ENCODE measurements around the gene GHSR. TPM values are rescaled to one million over a fixed set of nuclear protein-coding genes. Genes with fewer than 3 reads are reported as not detected.

GHSR gene
- total and polyA plus RNA-seq, 2 of the 8 experiments (the other 6 are each of a cell fraction or from before 2014, with no cell fraction given): not detected

GRCh38 chr3:172405914-172406313 lies 42.3 kb downstream of the GHSR start:
- no peaks in the 10 kb centered on the region for H3K23me2 ChIP-seq (ENCODE audit: low read depth, low read length)
- H3K4ac ChIP-seq (replicated peaks; ENCODE audit: insufficient read length, low read depth, low read length): no peak overlapping the region
- no peak overlapping the region for H3K4me3 ChIP-seq (ENCODE audit: extremely low read depth in 1 of 4, insufficient read depth in 2 of 4, low read depth in 3 of 4, low read length in 4 of 4)
- WGBS, 2 experiments (ENCODE audit: extremely low coverage in 1 of 2, insufficient coverage in 1 of 2, insufficient read length in 1 of 2, insufficient replicate concordance in 2 of 2, low coverage in 1 of 2, low lambda C conversion rate in 2 of 2, missing lambda C conversion rate in 1 of 2): 93% methylated on average over 2 of the region's 2 CpGs; no CpG with 5 or more reads in 1 of the 2 experiments
- no peak overlapping the region for H3K23ac ChIP-seq (ENCODE audit: insufficient read length)
- no peak overlapping the region for H3K4me2 ChIP-seq (ENCODE audit: insufficient read depth in 1 of 2, low read depth in 2 of 2, low read length in 2 of 2)
- no peaks in the 10 kb centered on the region for H4K20me1 ChIP-seq (replicated peaks in 1 of 2; ENCODE audit: control insufficient read depth in 1 of 2, insufficient read depth in 2 of 2, low read length in 2 of 2)
- H2BK15ac ChIP-seq (ENCODE audit: low read length): no peak overlapping the region
- H3K79me2 ChIP-seq (ENCODE audit: control insufficient read depth in 1 of 2, insufficient read depth in 2 of 2, low read length in 2 of 2): no peaks in the 10 kb centered on the region
- H4K5ac ChIP-seq (ENCODE audit: insufficient read length, low read depth, low read length): no peak overlapping the region
- H4K8ac ChIP-seq (ENCODE audit: extremely low read depth, insufficient read depth, low read length): no peak overlapping the region
- no peak overlapping the region for H3K18ac ChIP-seq (ENCODE audit: extremely low read depth, low read length)
- FAIRE-seq (no peak), DNase-seq (ENCODE audit: low read depth in 1 of 2, low spot score in 2 of 2) (no peak)
- ChIA-PET POLR2A (ENCODE audit: partially characterized antibody) (no interaction called here), CTCF (ENCODE audit: partially characterized antibody) (no interaction called here)
- H3K14ac ChIP-seq (ENCODE audit: insufficient read length): no peak overlapping the region
- no peak overlapping the region for H2BK5ac ChIP-seq (ENCODE audit: low read depth, low read length)
- H2BK20ac ChIP-seq (ENCODE audit: low read length): no peak overlapping the region
- no peak overlapping the region for H3K27ac ChIP-seq (ENCODE audit: low read depth, low read length)
- H3K9ac ChIP-seq (replicated peaks in 1 of 4; ENCODE audit: extremely low read depth in 1 of 4, low read depth in 3 of 4, low read length in 3 of 4): no peak overlapping the region
- no peaks in the 10 kb centered on the region for H3K27me3 ChIP-seq (replicated peaks in 1 of 4; ENCODE audit: control insufficient read depth in 3 of 4, extremely low read depth in 1 of 4, insufficient read depth in 3 of 4, low read length in 3 of 4)
- H2BK12ac ChIP-seq (ENCODE audit: low read depth, low read length): no peak overlapping the region
- H2BK120ac ChIP-seq (replicated peaks; ENCODE audit: low read depth, low read length): no peak overlapping the region
- no peak overlapping the region for H2AK5ac ChIP-seq (ENCODE audit: low read depth, low read length)
- no peak overlapping the region for H3K56ac ChIP-seq (replicated peaks; ENCODE audit: insufficient read length, low read depth, low read length)
- no peaks in the 10 kb centered on the region for H3K4me1 ChIP-seq (replicated peaks in 1 of 4; ENCODE audit: control insufficient read depth in 3 of 4, insufficient read depth in 4 of 4, low read length in 3 of 4)
- H4K91ac ChIP-seq (replicated peaks; ENCODE audit: insufficient read length, low read length): no peak overlapping the region
- no peaks in the 10 kb centered on the region for H3K79me1 ChIP-seq (ENCODE audit: low read depth, low read length)
- 0 out of 4 replicates have a peak, but pooled peaks cover 0 to 4% of the 10 kb centered on the region in 2 experiments for H3K9me3 ChIP-seq (ENCODE audit: insufficient read depth in 2 of 2, low read depth in 1 of 2, low read length in 1 of 2)
- peaks cover 0 to 4% (median 0%) of the 10 kb centered on the region in 4 experiments; a peak in 2 of 8 replicates for H3K36me3 ChIP-seq (ENCODE audit: control insufficient read depth in 2 of 4, insufficient read depth in 4 of 4, low read length in 3 of 4)
- H2AFZ ChIP-seq (ENCODE audit: low read length): no peak overlapping the region
- TF ChIP-seq ATF2 (IDR thresholded peaks at IDR 0.05; ENCODE audit: low read length) (no peak), RBBP5 (IDR thresholded peaks at IDR 0.05; ENCODE audit: borderline replicate concordance, low read depth, low read length) (no peak), SIRT6 (IDR thresholded peaks at IDR 0.05; ENCODE audit: low read length) (no peak), MAFK (IDR thresholded peaks at IDR 0.05; ENCODE audit: low read depth, low read length) (no peak), NANOG (IDR thresholded peaks at IDR 0.05; ENCODE audit: insufficient read depth, low read depth, low read length, poor library complexity, severe bottlenecking) (no peak), TAF7 (optimal IDR thresholded peaks at IDR 0.05; ENCODE audit: borderline replicate concordance, low read depth, low read length) (no peak), CBX5 (IDR thresholded peaks at IDR 0.05; ENCODE audit: low read depth, low read length) (no peak), JUN (IDR thresholded peaks at IDR 0.05; ENCODE audit: low read depth, low read length) (no peak), EZH2 (IDR thresholded peaks at IDR 0.05; ENCODE audit: low read depth, low read length, severe bottlenecking) (no peak), TBP (IDR thresholded peaks at IDR 0.05; ENCODE audit: low read depth, low read length) (no peak), SUZ12 (IDR thresholded peaks at IDR 0.05; ENCODE audit: low read length) (no peak), PHF8 (conservative IDR thresholded peaks at IDR 0.05; ENCODE audit: low read depth, low read length) (no peak), POLR2AphosphoS5 (IDR thresholded peaks at IDR 0.05; ENCODE audit: low read depth, low read length) (no peak)

All from H1 (cell line).